Measurements from ENCODE around the gene JCAD.
"Not testable (repeated sequence)": the region's sequence is repeated elsewhere in the genome, so short reads cannot be mapped to it uniquely, and the experiment has no call there.

Gene JCAD

DNA sequence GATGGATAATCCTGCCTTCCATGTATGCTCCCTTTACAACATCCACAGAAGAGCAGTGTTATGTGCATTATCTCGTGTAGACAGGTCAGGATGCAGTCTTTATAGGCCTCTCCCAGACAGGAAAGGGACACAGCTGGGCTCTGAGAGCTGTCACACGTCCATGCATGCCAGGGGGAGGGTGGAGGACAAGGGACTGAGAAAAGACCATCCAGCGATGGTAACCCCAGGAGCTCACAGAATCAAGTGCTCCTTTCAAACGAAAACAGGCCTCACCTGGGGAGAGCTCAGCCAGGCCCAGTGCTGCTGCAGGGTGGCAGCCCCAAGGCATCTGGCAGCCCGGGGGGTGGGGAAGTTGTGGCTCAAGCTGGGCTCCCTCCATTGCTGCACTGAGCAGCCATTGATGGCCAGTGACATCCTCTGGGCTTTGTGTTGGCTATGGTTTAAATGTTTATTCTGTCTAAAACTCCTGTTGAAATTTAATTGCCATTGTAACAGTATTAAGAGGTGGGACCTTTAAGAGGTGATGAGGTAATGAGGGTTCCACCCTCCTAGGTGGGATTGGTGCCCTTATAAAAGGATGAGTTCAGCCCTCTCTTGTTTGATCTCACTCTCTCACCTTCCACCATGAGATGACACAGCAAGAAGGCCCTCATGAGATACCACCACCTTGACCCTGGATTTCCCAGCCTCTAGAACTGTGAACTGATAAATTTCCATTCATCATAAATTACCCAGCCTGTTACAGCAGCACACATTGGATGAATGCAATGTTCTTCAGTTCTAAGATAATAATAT is 15.7 kb downstream of the JCAD start:
- no peak for DNase-seq

- no peak for DNase-seq
Observed at GRCh38 chr10:30042820-30043219, 16.6 kb downstream of the JCAD start.

GRCh38 chr10:30041196-30042105 is 17.9 kb downstream of the JCAD start:
- DNase-seq: no peak

- DNase-seq: no peak
Observed at GRCh38 chr10:30040597-30040996, 18.8 kb downstream of the JCAD start.

DNA sequence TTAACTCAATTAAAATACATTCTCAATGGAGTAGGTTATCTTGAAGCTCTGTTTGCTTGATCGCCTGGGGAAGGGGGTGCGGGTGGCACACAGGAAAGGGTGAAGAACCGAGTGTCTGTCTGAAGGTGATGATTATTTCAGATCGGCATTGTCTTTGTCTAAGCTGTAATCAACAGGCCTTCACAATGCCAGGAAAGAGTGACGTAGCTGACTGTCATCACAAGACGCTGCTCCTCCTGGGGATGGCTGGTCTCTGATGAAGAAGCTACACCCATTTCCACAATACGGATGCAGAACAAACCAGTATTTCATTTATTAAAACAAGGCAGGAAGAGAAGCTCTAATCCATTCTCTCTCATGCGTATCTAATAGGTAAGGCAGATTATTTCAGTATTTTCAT is 19.4 kb downstream of the JCAD start:
- DNase-seq: no peak

- DNase-seq: no peak
Observed at GRCh38 chr10:30039567-30039966, 19.8 kb downstream of the JCAD start.

GRCh38 chr10:30038781-30039536 is 20.4 kb downstream of the JCAD start:
- DNase-seq: no peak

GRCh38 chr10:30037620-30038336 is 21.6 kb downstream of the JCAD start:
- DNase-seq: no peak

DNA sequence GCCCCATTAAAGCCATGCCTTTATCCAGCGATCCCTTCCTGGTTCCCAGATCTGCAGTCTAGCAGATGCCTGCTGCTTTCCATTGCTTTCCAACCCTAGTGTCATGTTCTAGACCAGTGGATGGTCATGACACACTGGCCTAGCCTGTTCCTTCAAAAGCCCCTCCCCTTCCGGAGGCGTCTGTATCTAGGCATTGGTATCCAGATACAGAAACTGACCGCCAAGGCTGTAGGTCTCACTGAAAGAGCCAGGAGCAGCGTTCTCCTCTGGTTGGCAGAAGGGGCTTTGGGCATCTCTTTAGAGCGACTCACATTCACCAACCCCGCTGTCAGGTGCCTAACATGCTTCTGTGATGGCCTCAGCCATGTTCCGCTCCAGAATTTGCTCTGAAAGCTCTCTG is 22.6 kb downstream of the JCAD start:
- no peak for DNase-seq

GRCh38 chr10:30036341-30036740 is 23.0 kb downstream of the JCAD start:
- DNase-seq: no peak

GRCh38 chr10:30034433-30035137 is 24.8 kb downstream of the JCAD start:
- DNase-seq: no peak

DNA sequence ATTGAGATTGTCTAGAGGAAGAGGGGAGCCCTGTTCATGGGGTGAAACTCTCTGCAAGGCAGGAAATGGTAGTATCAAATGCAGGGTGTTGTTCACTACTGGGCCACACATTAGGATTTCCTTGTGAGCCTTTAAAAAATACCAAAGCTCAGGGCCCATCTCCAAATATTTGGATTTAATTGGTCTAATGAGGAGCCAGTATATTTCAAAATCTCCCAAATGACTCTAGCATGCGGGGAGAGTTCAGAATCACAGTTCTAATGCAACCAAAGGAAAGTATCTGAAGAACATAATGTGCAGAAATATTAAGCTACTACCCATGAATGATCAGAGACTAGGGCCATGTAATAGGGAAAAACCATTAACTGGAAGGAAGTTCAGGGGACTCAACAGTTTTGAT is 27.3 kb downstream of the JCAD start:
- no peak for DNase-seq

GRCh38 chr10:30029872-30030256 is 29.5 kb downstream of the JCAD start:
- no peak for DNase-seq

GRCh38 chr10:30029164-30029871 is 30.1 kb downstream of the JCAD start:
- no peak for DNase-seq

- no peak for DNase-seq
Observed at GRCh38 chr10:30028738-30029030, 30.7 kb downstream of the JCAD start.

DNA sequence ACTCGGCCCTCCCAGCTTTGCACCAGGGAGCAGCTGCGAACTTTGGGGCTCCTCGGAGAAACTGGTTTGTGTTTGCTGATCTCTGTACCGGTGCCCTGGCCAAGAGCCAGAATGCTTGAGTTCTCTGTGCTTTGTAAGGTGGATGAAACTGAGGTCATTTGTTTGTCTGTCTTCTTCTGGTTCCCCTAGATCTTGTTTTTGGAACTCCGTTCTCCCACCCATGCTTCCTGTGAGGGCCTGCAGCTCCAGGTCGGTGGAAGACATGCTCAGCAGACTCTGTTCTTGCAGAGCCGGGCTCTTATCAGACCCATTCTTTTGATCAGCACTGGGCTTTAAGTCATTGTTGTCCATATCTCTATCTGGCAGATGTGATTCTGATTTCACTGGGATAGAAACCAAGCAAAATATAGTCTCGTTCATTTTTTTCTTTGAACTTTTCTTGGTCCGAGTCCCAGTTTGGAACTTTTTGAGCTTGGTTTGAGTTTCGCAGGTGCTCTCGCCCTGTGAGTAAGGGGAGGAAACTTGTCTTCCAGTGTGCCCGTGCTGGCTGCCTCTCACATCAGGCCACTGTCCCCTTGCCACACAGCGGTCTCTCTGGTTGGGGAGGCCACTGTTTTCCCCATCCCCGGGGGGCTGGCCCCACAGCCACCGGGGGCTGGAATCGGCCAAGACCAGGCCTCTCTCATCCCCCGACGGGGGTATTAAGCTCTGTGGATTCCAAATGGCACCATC is 31.2 kb downstream of the JCAD start:
- DNase-seq: no peak

DNA sequence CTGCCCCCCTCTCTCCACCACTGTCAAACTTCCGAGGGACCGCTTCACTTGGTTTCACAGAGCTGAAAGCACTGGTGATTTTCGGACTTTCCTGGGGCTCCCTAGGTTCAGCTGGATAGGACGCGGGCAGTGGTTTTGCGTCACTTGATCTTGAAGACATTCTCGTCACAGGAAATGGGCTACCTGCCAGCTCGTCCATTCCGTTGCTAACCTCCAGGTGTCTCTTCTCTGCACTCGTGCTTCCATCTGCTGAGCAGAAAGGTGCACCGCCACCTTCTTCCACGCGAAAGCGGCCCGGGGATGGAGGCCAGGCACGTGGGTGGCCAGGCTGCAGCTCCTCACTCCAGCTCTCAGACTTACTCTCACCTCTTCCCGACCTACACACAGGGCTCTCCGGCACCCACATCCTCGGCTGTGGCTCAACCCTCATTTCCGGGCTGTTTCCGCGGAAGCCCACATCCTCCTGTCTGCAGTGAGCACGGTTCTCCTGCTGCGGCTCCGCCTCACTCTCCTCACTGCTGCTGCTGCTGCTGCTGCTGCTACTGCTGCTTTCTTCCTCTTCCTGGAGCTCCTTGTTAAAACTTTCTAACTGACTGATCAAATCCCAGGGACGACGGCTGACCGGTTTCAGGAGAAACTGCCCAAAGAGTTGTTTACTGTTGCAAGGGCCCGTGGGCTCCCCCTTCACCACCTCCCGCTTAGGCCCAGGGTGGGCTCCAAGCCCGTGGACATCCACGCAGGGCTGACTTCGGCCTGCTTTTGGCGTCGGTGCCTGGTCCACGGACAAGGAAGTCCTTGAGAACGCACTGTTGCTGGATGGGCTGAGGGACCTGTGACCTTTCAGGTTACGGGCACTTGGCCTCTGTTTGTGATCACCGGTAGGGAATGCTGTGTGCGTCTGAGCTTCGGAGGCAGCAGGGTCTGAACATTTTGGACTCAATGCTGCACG is 32.1 kb downstream of the JCAD start:
- DNase-seq: peak; percentile 20

DNA sequence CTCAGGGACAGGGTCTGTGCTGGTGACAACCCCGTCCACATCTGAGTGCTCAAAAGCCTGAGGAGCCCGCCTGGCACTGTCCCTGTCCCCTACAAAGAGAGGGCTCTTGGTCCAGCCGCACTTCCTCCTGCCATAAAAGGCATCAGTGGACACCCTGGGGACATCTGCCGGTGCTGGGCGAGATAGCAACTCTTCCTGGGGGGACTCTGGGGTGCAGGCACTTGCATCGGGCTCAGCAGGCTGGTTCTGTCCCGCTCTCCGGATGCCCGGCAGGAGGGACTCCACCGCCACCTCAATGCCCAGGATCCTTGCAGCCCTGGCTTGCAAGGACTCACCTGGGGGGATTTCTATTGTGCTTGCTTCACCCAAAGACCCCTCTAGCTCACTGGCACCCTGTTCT is 32.8 kb downstream of the JCAD start:
- DNase-seq: no peak

- DNase-seq: no peak
Observed at GRCh38 chr10:30026080-30026479, 33.3 kb downstream of the JCAD start.

- DNase-seq: not testable (repeated sequence)
Observed at GRCh38 chr10:30025428-30025827, 34.0 kb downstream of the JCAD start.
